ENCODE measurements around the gene PMM2.

The PMM2 gene

DNA sequence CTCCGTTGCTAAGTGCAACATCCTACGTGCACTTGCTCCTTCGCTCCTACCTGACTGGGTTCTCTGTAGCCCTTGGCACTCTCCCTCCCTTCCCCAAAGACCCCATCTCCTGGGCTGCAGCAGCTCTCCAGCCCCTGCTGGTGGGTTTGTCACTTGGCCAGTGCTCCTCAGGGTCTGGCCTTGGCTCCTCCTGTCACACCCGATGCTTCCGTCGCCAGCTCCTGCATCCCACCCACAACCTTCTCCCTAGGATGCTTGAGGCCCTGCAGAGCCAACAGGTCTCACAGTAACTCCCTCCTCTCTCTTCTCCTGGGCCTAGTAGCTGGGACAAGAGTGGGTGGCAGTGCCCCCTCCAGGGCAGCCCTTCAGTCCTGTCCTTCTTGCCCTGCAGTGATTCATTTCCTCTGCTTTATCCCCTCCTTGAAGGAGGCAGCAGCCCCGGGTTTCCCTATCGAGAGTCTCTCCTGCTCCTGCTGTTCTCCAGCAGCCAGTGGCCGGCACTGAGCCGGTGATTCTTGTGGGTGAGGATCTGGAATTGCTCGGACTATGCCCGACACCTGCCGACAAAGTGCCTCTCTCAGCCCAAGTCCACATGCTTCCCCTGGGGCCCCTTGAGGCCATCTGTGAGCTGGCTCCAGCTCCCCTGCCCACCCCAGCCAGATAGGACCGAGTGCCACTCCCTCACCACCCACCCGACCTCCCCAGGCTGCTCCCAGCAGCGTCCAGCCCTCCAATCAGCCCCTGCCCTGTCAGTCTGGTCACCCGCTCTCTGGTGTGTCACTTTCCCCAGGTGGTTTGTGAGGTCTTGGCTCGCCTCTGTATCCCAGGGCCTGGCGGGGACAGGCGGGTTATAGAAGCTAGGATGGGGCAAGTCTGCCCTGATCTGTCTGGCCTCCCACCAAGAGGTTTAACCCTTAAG, 88.3 kb downstream of the PMM2 start:
- in situ Hi-C loops (cut with MboI; ENCODE audit: low sequenced_read_pairs) = no loop called here

DNA sequence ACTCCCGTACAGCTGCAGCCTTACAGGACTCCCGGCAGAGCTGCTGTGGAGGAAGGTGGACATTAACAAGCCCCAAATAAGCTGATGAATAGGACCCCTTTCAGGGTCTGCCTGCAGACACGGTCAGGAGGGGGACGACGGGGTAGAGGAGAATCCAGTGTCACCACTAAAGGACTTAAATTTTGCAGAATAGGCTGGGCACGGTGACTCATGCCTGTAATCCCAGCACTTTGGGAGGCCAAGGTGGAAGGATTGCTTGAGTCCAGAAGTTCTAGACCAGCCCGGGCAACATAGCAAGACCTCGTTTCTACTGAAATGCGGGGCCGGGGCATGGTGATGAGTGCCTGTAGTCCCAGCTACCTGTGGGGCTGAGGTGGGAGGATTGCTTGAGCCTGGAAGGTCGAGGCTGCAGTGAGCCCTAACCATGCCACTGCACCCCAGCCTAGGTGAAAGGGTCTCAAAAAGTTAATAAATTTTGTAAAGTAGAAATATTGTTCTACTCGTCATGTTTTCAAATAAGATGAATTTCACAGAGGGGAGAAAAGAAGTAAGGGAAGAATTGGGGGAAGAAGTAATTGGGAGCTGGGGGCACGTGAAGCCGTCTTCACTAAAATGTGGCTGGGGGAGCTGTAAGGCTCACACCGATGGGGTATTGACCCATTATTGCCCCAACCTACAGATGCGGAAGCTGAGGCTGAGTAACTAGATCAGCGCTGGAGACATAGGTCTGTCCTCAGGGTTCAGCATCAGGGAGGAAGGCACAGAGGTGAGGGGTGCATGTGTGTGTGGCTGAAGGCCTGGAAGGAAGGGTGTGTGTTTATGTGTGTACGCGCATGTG, 89.2 kb downstream of the PMM2 start:
- in situ Hi-C loops (cut with MboI; ENCODE audit: low sequenced_read_pairs) = no loop called here

DNA sequence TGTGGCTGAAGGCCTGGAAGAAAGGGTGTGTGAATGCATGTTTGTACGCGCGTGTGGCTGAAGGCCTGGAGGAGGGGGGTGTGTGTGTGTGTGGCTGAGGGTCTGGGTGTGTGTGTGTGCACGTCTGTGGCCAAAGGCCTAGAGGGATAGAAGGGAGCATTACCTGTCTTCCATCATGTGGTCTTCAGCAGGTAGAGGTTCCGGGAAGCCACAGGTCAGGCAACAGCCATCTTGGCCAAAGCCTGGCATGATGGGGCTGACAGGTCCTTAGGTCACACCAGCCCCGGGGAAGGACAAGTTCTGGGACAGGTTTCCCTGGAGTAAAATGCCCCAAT, 89.8 kb downstream of the PMM2 start:
- in situ Hi-C loops (cut with MboI; ENCODE audit: low sequenced_read_pairs) = no loop called here

DNA sequence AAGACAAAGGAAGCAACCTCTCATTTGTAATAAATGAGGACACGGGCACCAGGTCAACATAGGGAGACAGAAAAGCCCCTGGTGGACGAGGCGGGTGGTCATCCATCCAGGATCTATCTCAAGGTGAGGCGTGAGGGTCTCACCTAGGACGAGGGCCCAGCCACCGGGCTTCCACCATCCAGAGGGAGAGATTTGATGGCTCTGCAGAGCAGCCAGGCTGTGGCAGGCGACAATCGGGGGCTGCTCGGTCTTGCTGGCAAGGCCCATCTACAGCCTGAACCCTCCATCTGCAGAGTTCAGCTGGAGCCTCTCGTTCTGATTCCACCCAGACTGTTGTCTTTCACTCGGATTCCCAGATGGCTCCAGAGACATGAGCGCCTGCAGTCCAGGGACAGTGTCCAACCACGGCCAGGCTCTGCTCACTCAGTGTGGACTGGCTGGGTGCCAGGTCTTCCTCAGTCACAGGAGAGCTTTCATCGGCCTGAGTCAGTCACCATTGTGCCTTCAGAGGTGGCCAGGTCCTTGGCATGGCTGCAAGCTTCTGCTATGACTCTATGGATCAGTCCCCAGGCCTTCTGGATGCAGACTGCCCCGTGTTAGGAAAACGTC, 90.4 kb downstream of the PMM2 start:
- in situ Hi-C loops (cut with MboI; ENCODE audit: low sequenced_read_pairs) = no loop called here

DNA sequence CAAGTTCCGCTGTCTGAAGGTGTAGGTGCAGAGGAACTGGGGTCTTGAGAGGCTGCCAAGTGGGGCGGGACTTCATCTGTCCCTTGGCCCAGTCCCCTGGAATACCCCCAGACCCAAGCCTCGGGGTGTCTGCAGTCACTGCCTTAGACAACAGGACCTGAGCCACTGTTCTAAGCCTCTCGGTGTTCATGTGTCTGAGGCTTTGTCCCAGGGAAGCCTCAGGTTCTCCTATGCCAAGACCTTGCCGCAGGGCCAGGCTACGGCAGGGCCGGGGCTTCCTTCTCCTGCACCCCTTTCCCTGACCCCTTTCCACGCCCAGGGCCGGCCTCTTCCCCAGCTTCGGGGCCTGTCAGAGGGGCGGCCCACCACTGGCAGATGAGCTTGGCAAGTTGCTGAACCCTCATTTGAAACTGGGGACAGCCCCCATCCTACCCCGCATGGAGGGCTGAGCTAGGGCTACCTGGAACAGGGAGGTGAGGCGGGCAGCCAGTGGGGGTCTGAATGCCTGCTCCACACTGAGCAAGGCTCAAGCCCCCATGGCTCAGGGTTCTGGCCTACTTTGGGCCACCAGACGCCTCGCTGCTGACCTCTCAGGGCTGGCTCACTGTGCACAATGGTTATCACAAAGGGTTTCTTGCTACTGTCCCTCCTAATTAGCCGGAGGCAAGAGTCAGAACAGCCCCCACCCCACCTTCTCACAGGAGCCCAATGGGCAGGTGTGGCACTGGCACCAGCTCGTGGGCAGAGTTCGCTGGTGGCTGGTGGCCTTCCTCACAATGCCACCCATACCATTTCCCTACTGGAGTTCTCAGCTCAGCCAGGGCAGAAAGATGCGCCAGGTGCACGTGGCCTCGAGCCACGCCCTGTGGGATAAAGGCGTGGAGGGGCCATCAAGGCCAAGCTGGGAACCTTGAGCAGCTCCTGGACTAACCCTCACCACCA, 91.6 kb downstream of the PMM2 start:
- in situ Hi-C loops (cut with MboI; ENCODE audit: low sequenced_read_pairs) = no loop called here

DNA sequence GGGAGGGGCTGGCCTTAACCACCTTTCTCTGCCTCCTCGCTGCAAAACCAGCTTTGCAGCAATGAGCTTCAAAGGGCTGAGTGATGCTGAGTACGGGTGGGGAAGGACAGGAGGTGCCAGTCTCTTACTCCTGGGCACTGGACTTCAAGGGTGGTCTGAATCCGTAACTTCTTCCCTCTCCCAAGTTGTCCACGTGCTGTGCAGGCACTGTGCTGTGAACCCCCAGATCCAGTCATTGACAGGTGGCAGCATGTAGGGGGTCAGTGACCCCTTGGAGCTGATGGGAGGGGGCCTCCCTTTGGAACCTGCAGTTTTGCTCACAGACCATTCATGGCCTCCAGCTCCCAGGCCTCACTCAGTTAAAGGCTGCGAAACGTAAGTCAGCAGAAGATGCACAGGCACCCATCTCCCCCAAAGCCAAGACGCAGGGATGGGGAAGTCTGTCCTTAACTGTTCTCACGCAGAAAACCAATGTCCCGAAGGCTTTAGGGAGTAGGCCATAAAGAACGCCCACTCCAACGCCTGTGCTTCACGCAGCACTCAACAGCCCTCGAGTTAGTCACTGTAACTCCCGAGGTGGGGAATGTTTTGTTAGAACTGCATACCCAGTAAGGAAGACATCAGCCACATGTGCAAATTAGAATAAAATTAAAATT, 92.4 kb downstream of the PMM2 start:
- in situ Hi-C loops (cut with MboI; ENCODE audit: low sequenced_read_pairs) = no loop called here

DNA sequence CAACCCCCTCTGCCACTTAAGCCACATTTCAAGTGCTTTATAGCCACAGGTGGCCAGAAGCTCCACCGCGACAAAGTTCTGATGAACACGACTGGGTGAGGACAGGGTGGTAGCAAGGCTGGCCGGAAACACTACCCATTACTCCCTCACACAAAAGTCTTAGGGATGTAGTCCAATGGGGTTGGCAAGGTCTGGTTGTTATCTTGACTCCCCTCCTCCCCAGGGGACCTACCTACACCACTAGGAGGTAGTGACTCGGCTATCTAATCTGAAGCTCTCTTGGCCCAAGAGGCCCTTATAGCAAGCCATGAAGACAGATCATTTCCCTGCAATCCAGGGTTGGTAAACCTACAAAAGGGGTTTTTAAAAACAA, 92.9 kb downstream of the PMM2 start:
- in situ Hi-C loops (cut with MboI; ENCODE audit: low sequenced_read_pairs) = no loop called here

DNA sequence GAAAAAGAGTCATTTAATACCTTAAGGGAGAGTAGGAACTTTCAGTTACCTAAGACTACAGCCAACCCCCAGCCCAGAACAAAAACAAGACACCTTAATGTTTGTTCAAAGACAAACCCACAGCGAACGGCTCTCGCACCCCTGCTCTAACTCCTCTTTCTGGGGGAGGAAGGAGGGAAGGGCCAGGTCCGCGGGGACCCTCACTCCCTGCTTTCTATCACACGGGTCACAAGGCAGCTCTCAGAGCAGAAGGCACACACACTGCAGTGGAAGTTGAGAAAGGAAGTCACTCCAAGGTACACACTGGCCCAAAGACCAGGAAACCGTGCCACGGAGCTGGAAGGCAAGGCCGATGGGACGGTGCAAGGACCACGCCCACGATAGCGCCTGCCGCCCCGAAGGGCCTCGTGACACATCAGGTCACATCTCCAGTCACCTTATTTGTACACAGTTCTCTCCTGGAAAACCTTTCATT, 94.5 kb downstream of the PMM2 start:
- in situ Hi-C loops (cut with MboI; ENCODE audit: low sequenced_read_pairs) = no loop called here

DNA sequence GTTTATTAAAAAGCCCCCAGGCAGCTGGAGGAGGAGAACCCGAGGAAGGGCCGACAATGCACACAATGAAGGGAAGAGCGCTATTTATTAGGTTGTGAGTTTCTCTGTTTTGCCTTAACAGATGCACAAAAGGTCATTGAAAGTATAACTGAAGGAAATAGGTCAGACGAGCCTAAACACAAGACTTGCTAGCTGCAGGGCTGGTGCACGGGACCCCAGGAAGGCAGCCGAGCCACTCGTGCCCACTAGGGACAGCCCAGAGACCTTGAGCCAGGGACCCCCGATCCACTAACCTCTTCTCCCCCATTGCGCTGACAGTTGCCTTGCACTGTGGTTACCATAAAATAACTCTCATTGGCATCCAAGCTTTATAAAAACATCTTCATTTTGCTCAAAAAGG, 95.8 kb downstream of the PMM2 start:
- in situ Hi-C loops (cut with MboI; ENCODE audit: low sequenced_read_pairs) = no loop called here

DNA sequence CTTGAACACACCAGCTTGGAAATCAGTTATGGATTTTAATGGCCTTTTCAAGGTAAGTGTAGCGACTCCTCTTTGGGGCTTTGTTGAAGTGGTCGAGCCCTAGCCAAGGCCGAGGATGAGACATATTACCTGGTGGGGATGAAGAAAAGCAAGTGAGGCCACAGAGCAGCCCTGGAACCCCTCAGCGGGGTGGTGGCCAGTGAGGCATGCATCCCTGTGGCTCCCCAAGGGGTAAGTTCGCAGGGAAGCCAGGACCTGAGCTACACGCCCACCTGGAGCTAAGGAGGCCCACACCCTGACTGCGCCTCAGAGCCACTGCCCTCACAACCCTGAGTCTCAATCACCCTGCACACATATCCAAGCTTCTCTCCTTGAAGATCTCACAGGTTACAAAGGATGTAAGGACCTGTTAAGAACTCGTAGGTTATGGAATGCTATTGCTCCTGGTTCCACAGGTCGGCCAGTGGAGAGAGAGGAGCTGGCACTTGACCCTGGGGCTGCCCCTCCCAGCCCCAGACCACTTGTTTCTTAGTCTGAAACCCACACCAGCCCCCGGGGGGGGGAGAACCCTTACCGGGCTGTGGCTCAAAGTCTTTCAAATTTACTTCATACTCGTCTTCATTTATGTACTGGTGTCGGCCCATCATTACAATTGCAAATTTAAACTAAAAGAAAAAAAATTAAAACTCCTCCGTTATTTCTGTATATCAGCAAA, 96.5 kb downstream of the PMM2 start:
- in situ Hi-C loops (cut with MboI; ENCODE audit: low sequenced_read_pairs) = no loop called here

DNA sequence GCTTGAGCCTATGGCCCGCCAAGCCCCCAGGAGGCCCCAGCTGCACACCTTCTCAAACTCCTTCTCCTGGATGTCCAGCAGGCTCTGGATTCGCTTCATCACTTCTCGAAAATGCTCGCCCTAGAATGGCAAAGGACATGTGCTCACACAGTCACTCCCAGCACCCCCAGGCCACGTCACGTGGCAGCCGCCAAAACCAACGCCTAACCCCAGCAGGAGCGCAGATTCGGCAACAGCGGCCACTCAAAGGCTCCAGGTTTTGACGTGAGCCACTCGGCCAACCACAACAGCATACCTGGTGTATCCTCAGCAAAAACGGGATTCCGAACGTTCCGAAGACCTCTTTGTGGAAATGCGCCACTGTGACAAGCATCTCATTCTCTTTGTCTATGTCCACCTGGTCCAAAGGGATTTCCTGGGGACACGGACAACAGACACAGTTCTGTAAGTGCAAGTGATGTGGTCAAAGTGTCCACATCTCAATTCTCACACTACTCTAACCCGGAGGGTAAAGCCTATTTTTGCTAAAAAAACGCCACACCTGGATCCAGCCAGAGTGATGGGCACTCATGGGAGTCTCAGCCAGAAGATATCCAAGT, 97.2 kb downstream of the PMM2 start:
- in situ Hi-C loops (cut with MboI; ENCODE audit: low sequenced_read_pairs) = no loop called here

DNA sequence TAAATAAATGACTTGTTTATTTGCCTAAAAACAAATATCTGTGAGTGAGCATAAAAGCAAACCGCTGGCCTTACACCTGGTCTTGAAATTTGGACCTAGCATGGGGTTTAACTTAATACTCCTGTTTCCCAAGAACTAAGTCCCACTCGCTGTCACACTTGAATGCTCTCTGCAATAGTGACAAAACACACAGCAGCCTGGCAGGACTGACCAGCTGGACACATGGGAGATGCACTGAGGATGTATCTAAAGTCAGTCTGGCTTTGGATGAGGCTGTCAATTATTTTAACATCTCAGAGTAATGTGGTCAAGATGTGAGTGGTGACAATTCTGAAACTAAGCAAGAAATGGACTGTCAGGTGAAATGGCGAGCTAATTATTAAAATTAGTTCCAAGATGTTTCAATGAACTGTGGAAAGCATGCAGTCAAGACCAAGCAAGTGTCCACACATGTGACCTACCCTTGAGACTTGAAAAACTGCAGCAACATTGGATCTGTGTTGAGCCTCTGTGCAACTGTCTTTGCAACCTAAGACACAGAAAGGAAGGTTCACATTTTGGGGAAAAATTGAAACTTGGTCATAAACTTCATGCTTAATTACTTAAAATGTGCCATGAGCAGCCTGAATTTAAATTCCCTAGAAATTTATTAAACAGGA, 101.2 kb downstream of the PMM2 start:
- in situ Hi-C loops (cut with MboI; ENCODE audit: low sequenced_read_pairs) = no loop called here
